Measurements from ENCODE around the gene PTGES.
"Not testable (repeated sequence)": the region's sequence is repeated elsewhere in the genome, so short reads cannot be mapped to it uniquely, and the experiment has no call there.

Gene PTGES

GRCh38 chr9:129769669-129770068 is 16.8 kb upstream of the PTGES start:
- no peak for DNase-seq

- no peak for DNase-seq
Measured at GRCh38 chr9:129768486-129768885, 15.6 kb upstream of the PTGES start.

DNA sequence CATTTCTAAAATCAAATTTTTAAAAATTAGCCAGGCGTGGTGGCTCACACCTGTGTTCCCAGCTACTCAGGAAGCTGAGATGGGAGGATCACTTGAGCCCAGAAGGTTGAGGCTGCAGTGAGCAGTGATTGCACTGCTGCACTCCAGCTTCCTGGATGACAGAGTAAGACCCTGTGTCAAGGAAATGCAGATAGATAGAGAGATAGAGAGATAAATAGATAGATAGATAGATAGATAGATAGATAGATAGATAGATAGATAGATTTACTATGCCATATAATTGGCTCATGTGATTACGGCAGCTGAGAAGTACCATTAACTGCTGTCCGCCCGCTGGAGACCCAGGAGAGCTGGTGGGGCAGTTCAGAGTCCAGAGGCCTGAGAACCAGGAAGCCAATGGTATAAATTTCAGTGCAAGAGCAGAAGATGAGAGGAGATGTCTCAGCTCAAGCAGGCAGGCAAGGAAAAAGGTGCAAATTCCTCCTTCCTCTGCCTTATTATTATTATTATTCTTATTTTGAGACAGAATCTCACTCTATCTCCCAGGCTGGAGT is 13.0 kb upstream of the PTGES start:
- DNase-seq: no peak

GRCh38 chr9:129762985-129763926 is 10.4 kb upstream of the PTGES start:
- DNase-seq: no peak

DNA sequence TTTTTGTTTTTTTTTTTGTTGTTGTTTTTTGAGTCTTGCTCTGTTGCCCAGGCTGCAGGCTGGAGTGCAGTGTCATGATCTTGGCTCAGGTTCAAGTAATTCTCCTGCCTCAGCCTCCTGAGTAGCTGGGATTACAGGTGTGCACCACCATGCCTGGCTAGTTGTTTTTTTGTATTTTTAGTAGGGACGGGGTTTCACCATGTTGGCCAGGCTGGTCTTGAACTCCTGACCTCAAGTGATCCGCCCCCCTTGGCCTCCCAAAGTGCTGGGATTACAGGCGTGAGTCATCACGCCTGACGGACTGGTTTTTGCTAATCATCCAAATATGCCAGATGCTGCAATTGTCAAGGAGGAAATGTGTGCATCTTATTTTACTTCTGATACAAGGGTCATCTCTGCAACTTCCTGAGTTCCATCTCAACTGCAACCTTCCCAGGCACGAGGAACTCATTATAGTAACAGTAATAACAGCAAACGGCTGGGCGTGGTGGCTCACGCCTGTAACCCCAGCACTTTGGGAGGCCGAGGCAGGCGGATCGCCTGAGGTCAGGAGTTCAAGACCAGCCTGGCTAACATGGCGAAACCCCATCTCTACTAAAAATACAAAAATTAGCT is 9.6 kb upstream of the PTGES start:
- DNase-seq: peak; percentile 14

GRCh38 chr9:129761901-129762369 is 9.1 kb upstream of the PTGES start:
- DNase-seq: no peak

DNA sequence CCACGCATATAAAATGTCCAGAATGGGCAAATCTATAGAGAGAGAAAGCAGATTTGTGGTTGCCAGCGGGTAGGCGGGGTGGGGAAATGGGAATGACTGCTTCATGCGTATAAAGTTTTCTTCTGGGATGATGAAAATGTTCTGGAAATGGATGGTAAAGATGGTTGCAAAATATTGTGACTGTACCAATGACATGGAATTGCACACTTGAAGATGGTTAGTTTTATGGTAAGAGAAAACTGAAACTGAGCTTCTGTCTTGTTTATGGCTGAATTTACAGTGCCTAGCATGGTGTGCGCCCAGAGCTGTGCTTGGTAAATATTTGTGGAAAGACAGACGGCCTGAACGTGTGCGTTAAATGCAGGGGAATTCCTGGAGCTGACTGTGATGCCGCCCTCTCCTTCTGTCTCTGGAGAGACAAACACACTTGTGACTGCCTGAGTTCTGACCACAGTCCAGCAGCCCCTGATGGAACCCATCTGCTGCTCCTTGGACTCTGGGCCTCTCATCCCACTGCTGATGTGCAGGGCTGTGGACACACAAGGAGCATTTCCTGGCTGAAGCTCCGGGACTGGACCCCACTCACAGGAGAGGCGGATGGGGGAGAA is 8.6 kb upstream of the PTGES start:
- DNase-seq: no peak

GRCh38 chr9:129760784-129761183 is 7.9 kb upstream of the PTGES start:
- not testable (repeated sequence) for DNase-seq

- no peak for DNase-seq
Measured at GRCh38 chr9:129759804-129760502, 7.1 kb upstream of the PTGES start.

GRCh38 chr9:129759319-129759718 is 6.5 kb upstream of the PTGES start:
- no peak for DNase-seq

DNA sequence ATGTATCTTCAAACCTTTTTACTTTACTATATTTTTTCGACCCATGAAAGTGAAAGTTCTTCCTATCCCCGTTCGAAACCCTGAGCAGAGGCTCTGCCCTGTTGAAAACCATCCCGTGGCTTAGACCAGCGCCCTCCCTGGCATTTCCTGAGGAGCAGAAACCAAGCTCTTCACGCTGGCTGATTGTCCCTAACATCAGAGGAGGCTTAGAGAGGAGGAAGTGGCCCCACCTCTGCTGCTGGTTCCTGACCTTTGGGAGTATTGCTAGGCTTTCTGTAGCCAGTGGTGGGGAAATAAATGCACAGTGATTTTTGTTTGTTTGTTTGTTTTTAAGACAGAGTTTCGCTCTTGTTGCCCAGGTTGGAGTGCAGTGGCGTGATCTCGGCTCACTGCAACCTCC is 4.2 kb upstream of the PTGES start:
- DNase-seq: peak; percentile 3

GRCh38 chr9:129756191-129756590 is 3.3 kb upstream of the PTGES start:
- no peak for DNase-seq

DNA sequence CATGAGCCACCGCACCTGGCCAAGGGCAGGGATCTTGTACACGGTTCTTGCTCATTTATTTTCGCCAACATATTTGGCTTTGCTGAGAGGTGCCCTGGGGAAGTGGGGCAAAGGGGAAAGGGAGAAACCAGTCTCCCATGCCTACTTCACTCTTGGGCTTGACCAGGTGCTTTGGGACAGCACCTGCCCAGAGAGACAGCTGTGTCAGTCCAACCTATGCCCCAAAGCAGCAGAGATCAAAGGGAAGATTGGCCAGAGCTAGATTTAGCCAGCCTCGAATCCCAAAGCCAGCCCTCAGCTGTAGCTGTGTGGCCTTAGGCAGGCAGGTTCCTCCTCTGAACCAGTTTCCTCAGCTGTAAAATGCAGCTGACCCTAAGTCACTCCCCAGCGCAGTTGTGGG is 2.3 kb upstream of the PTGES start:
- no peak for DNase-seq

- DNase-seq: no peak
Measured at GRCh38 chr9:129751841-129752801, 721 bp downstream of the PTGES start.

- no peak for DNase-seq
Measured at GRCh38 chr9:129750013-129750638, 2.7 kb downstream of the PTGES start.

DNA sequence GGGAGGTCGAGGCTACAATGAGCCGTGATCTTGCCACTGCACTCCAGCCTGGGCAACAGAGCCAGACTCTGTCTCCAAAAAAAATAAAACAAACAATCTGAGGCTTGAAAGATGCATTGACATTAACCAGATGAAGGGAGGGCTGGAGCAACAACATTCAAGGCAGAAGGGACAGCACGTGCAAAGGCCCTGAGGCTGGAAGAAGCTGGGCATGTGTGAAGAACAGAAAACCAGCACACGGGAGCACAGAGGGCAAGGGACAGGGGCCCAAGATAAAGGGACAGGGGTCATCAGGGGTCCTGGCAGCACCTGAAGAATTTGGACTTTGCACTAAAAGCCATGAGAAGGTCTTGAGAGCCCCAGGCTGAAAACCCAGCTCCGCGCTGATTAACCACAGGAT is 3.3 kb downstream of the PTGES start:
- DNase-seq: no peak

DNA sequence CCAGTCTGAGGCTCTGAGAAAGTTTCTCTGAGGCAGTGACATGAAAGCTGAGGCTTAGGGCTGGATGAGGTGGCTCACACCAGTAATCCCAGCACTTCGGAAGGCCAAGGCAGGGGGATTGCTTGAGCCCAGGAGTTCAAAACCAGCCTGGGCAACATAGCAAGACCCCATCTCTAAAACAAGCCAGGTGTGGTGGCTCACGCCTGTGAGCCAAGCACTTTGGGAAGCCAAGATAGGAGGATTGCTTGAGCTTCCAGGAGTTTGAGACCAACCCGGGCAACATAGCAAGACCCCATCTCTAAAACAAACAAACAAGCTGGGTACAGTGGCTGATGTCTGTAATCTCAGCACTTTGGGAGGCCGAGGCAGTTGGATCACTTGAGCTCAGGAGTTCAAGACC is 3.8 kb downstream of the PTGES start:
- DNase-seq: not testable (repeated sequence)

DNA sequence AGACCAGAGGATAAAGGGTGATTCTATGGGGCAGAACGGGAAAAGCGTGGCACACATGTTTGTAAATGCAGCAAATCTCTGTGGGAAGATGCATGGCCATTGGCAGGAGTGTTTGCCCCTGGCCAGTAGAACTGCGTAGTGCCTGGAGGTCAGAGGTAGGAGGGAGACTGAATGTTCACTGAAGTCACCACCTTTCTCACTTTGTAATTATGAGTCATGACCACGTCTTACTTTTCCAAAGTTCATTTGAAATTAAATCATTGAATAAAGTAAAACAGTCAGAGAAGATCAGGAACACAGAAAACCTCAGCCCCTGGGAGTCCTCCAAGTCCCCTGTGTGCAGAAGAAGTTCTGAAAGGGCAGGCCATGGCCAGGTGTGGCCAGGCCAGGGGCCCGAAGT is 4.6 kb downstream of the PTGES start:
- DNase-seq: no peak

DNA sequence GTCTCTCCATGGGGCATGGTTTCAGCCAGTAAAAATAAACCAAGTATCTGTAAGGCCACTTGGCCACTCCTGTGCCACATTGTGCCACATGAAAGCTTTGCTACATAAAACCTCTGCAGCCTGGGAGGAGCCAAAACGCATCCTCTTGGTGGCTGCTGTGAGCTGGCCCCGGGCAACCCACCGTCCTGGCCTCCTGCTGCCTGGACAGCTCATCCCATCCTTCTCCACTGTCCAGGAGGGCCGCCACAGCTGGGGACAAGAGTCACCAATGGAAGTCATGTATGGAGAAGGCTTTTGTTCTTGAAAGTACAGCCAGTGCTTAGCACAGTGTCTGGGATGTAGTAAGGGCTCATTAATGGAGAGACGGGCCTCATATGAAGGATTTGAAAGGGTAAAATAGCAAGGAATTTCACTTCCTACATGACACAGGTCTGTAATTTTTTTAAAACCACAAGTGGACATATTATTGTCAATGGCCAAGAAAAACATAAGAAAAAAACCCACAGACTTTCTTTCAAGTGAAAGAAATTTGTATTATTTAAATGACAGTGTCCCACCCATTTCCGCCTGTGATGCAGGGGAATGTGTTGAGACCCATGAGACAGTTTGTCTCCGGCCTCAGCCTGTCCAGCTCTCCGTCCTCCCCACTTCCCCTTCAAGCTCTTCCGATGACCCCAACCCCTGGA is 6.6 kb downstream of the PTGES start:
- DNase-seq: no peak

GRCh38 chr9:129745200-129745599 is 7.6 kb downstream of the PTGES start:
- no peak for DNase-seq
